Breast epithelium (tissue), 4 donors: Measurements from ENCODE around the gene KLHL22. TPM values are rescaled to one million over a fixed set of nuclear protein-coding genes. Genes with fewer than 3 reads are reported as not detected.

Experiments used
- DNase-seq, 2 donors: peaks; one replicate each; pipeline ENCODE4 v3.0.0-alpha.2; 2019; ENCODE audit warnings: low spot score in 2 of 2
- H3K27ac ChIP-seq, 2 donors: fragments of 200-600 bp; sonication (generic) in 1 of 2; one replicate each; pipeline ENCODE4 v1.5.1; 2016 to 2019; ENCODE audit warnings: mild to moderate bottlenecking in 1 of 2
- H3K27me3 ChIP-seq, 2 donors: fragments of 200-600 bp; sonication (generic) in 1 of 2; one replicate each; pipeline versions ENCODE4 v1.5.1 to v1.6.0; 2017 to 2019; ENCODE audit warnings: control low read depth in 1 of 2, mild to moderate bottlenecking in 1 of 2
- H3K36me3 ChIP-seq: fragments of 200-600 bp; one replicate; pipeline ENCODE4 v1.5.1; 2019
- H3K4me1 ChIP-seq, 2 donors: fragments of 200-600 bp; sonication (generic); one replicate each; pipeline ENCODE4 v1.5.1; 2016 to 2019; ENCODE audit warnings: control low read depth in 1 of 2
- H3K4me3 ChIP-seq, 3 donors: fragments of 200-600 bp; sonication (generic); 1 replicate in 2 of 3; 2 replicates in 1 of 3; pipeline ENCODE4 v1.5.1; 2016 to 2019; ENCODE audit warnings: mild to moderate bottlenecking in 3 of 3, moderate library complexity in 2 of 3
- H3K9me3 ChIP-seq, 2 donors: fragments of 200-600 bp; sonication (generic) in 1 of 2; one replicate each; pipeline ENCODE4 v1.5.1; 2016 to 2019; ENCODE audit warnings: control low read depth in 1 of 2
- CTCF ChIP-seq, 3 donors: fragments of 450-650 bp; IDR thresholded peaks; one replicate each; pipeline ENCODE4 v1.5.1; 2016 to 2017; ENCODE audit warnings: antibody characterized with exemption in 3 of 3, mild to moderate bottlenecking in 3 of 3, moderate library complexity in 3 of 3
- POLR2A ChIP-seq: fragments of 450-650 bp; IDR thresholded peaks from one replicate; pipeline ENCODE4 v1.6.1; 2016; ENCODE audit warnings: antibody characterized with exemption, mild to moderate bottlenecking, moderate library complexity
- POLR2AphosphoS5 ChIP-seq, 3 donors: sonication (generic); formaldehyde crosslinking; IDR thresholded peaks; one replicate each; pipeline ENCODE4 v1.6.1; 2017; ENCODE audit warnings: antibody characterized with exemption in 3 of 3
- intact Hi-C: fragments of 100-400 bp; cut with DNase I; formaldehyde crosslinking; loops from one replicate; pipeline ENCODE4 v1.15.1; 2023; ENCODE audit warnings: low total_unique reads
- total RNA-seq, 3 donors: library from RNA; depleted of rRNA; stranded (reverse); fragments of >200 nt; gene quantifications; one replicate each; pipeline ENCODE4 v1.1.0, GENCODE V29; 2016

The KLHL22 gene
- total RNA-seq, 3 donors from 2014 or later, result 28.5 to 38.0 (median 35.4) TPM

- Histone ChIP-seq H3K9me3 (no peaks in the 10 kb centered on the region), H3K4me3 (no peak overlapping the region), H3K27me3 (no peaks in the 10 kb centered on the region), H3K36me3 (no peaks in the 10 kb centered on the region), H3K27ac (no peak overlapping the region), H3K4me1 (peaks cover 13 to 27% of the 10 kb centered on the region in 2 donors)
- no peak for DNase-seq
- intact Hi-C loops, result no loop called here
- no peak for TF ChIP-seq POLR2AphosphoS5 (IDR thresholded peaks at IDR 0.05)
- TF ChIP-seq CTCF (IDR thresholded peaks at IDR 0.05), result no peak
- TF ChIP-seq POLR2A, result no peak
These were observed 32.9 kb upstream of the KLHL22 start for GRCh38 chr22:20528405-20528978.

- Histone ChIP-seq H3K4me1 (peaks cover 11 to 20% of the 10 kb centered on the region in 2 donors), H3K27me3 (no peaks in the 10 kb centered on the region), H3K36me3 (no peaks in the 10 kb centered on the region), H3K9me3 (no peaks in the 10 kb centered on the region), H3K27ac (no peak overlapping the region), H3K4me3 (no peak overlapping the region)
- TF ChIP-seq CTCF (IDR thresholded peaks at IDR 0.05) (no peak), POLR2AphosphoS5 (IDR thresholded peaks at IDR 0.05) (no peak), POLR2A (no peak)
- DNase-seq, result no peak
- intact Hi-C loops, result no loop called here
These were observed 31.2 kb upstream of the KLHL22 start for GRCh38 chr22:20526628-20527355.

GRCh38 chr22:20526305-20526627, 30.7 kb upstream of the KLHL22 start:
- Histone ChIP-seq H3K27ac (no peak overlapping the region), H3K27me3 (no peaks in the 10 kb centered on the region), H3K9me3 (no peaks in the 10 kb centered on the region), H3K4me1 (peaks cover 6 to 15% of the 10 kb centered on the region in 2 donors), H3K36me3 (no peaks in the 10 kb centered on the region), H3K4me3 (no peak overlapping the region)
- TF ChIP-seq POLR2A (no peak), CTCF (IDR thresholded peaks at IDR 0.05) (no peak), POLR2AphosphoS5 (IDR thresholded peaks at IDR 0.05) (no peak)
- DNase-seq, result no peak
- intact Hi-C loops, result no loop called here

- H3K4me1 ChIP-seq, result peaks cover 0 to 3% of the 10 kb centered on the region in 2 donors
These were observed 29.5 kb upstream of the KLHL22 start for GRCh38 chr22:20525048-20525447.

More at GRCh38 chr22:20525048-20525447, 29.5 kb upstream of the KLHL22 start:
- TF ChIP-seq POLR2AphosphoS5 (IDR thresholded peaks at IDR 0.05), result no peak
- TF ChIP-seq POLR2A, result no peak
- TF ChIP-seq CTCF (IDR thresholded peaks at IDR 0.05), result no peak
- H3K36me3 ChIP-seq, result no peaks in the 10 kb centered on the region
- intact Hi-C loops, result no loop called here
- no peak for DNase-seq
- H3K27me3 ChIP-seq, result no peaks in the 10 kb centered on the region
- no peaks in the 10 kb centered on the region for H3K9me3 ChIP-seq
- H3K4me3 ChIP-seq, result no peak overlapping the region
- H3K27ac ChIP-seq, result no peak overlapping the region
